ENCODE data around the gene CD300LB.
A peak's percentile ranks its signal among the peaks of the same experiment; 100 is the strongest.

The CD300LB gene

GRCh38 chr17:74547264-74547663 is 16.0 kb upstream of the CD300LB start:
- DNase-seq (ENCODE audit: insufficient read length) (no peak), FAIRE-seq (no peak)
- TF ChIP-seq POLR2A (IDR thresholded peaks at IDR 0.05; ENCODE audit: low read depth, low read length) (no peak), POLR2AphosphoS5 (IDR thresholded peaks at IDR 0.05; ENCODE audit: low read depth, low read length) (no peak), TAF1 (IDR thresholded peaks at IDR 0.05; ENCODE audit: borderline replicate concordance, low read depth, low read length) (no peak)

- FAIRE-seq (no peak), DNase-seq (ENCODE audit: insufficient read length) (no peak)
- TF ChIP-seq POLR2A (IDR thresholded peaks at IDR 0.05; ENCODE audit: low read depth, low read length) = no peak
- TF ChIP-seq TAF1 (IDR thresholded peaks at IDR 0.05; ENCODE audit: borderline replicate concordance, low read depth, low read length) = no peak
Observed at GRCh38 chr17:74546586-74546985, 15.3 kb upstream of the CD300LB start.

- FAIRE-seq (no peak), DNase-seq (ENCODE audit: insufficient read length) (no peak)
- TF ChIP-seq TAF1 (IDR thresholded peaks at IDR 0.05; ENCODE audit: borderline replicate concordance, low read depth, low read length) (no peak), POLR2A (IDR thresholded peaks at IDR 0.05; ENCODE audit: low read depth, low read length) (no peak), POLR2AphosphoS5 (IDR thresholded peaks at IDR 0.05; ENCODE audit: low read depth, low read length) (no peak)
Observed at GRCh38 chr17:74545843-74546230, 14.6 kb upstream of the CD300LB start, which contains the start of gene CD300C. TSS of gene CD300C (minus strand) at chr17:74546115. CDS start at chr17:74545782, 333 bp downstream.

- DNase-seq (ENCODE audit: insufficient read length) (no peak), FAIRE-seq (peak; percentile 17)
- no peak; the same call in 1 of the 2 replicates for TF ChIP-seq POLR2AphosphoS5 (IDR thresholded peaks at IDR 0.05; ENCODE audit: low read depth, low read length)
- no peak for TF ChIP-seq TAF1 (IDR thresholded peaks at IDR 0.05; ENCODE audit: borderline replicate concordance, low read depth, low read length)
- TF ChIP-seq POLR2A (IDR thresholded peaks at IDR 0.05; ENCODE audit: low read depth, low read length) = no peak
Observed at GRCh38 chr17:74544991-74545842, 13.9 kb upstream of the CD300LB start.

GRCh38 chr17:74543891-74544760 is 12.9 kb upstream of the CD300LB start:
- no peak for FAIRE-seq
- no peak for DNase-seq (ENCODE audit: insufficient read length)
- TF ChIP-seq TAF1 (IDR thresholded peaks at IDR 0.05; ENCODE audit: borderline replicate concordance, low read depth, low read length) (no peak), POLR2A (IDR thresholded peaks at IDR 0.05; ENCODE audit: low read depth, low read length) (no peak), POLR2AphosphoS5 (IDR thresholded peaks at IDR 0.05; ENCODE audit: low read depth, low read length) (no peak)

GRCh38 chr17:74543406-74543805 is 12.1 kb upstream of the CD300LB start:
- TF ChIP-seq POLR2A (IDR thresholded peaks at IDR 0.05; ENCODE audit: low read depth, low read length) = no peak
- TF ChIP-seq TAF1 (IDR thresholded peaks at IDR 0.05; ENCODE audit: borderline replicate concordance, low read depth, low read length) = no peak
- TF ChIP-seq POLR2AphosphoS5 (IDR thresholded peaks at IDR 0.05; ENCODE audit: low read depth, low read length) = no peak
- DNase-seq (ENCODE audit: insufficient read length) = no peak
- FAIRE-seq = no peak

- FAIRE-seq = no peak
- TF ChIP-seq TAF1 (IDR thresholded peaks at IDR 0.05; ENCODE audit: borderline replicate concordance, low read depth, low read length) (no peak), POLR2A (IDR thresholded peaks at IDR 0.05; ENCODE audit: low read depth, low read length) (no peak), POLR2AphosphoS5 (IDR thresholded peaks at IDR 0.05; ENCODE audit: low read depth, low read length) (no peak)
- DNase-seq (ENCODE audit: insufficient read length) = no peak
Observed at GRCh38 chr17:74542727-74543383, 11.6 kb upstream of the CD300LB start.

- no peak for DNase-seq (ENCODE audit: insufficient read length)
- TF ChIP-seq POLR2AphosphoS5 (IDR thresholded peaks at IDR 0.05; ENCODE audit: low read depth, low read length) = no peak
- no peak for TF ChIP-seq TAF1 (IDR thresholded peaks at IDR 0.05; ENCODE audit: borderline replicate concordance, low read depth, low read length)
- TF ChIP-seq POLR2A (IDR thresholded peaks at IDR 0.05; ENCODE audit: low read depth, low read length) = no peak
- no peak for FAIRE-seq
Observed at GRCh38 chr17:74542166-74542565, 10.9 kb upstream of the CD300LB start.

- DNase-seq (ENCODE audit: insufficient read length) = no peak
- FAIRE-seq = no peak
Observed at GRCh38 chr17:74541176-74542111, 10.2 kb upstream of the CD300LB start.

GRCh38 chr17:74539281-74539820 is 8.1 kb upstream of the CD300LB start:
- no peak for TF ChIP-seq TAF1 (IDR thresholded peaks at IDR 0.05; ENCODE audit: borderline replicate concordance, low read depth, low read length)
- no peak for TF ChIP-seq POLR2A (IDR thresholded peaks at IDR 0.05; ENCODE audit: low read depth, low read length)
- TF ChIP-seq POLR2AphosphoS5 (IDR thresholded peaks at IDR 0.05; ENCODE audit: low read depth, low read length) = no peak
- DNase-seq (ENCODE audit: insufficient read length) (no peak), FAIRE-seq (no peak)

More at GRCh38 chr17:74541176-74542111, 10.2 kb upstream of the CD300LB start:
- TF ChIP-seq POLR2A (IDR thresholded peaks at IDR 0.05; ENCODE audit: low read depth, low read length) (no peak), POLR2AphosphoS5 (IDR thresholded peaks at IDR 0.05; ENCODE audit: low read depth, low read length) (no peak), TAF1 (IDR thresholded peaks at IDR 0.05; ENCODE audit: borderline replicate concordance, low read depth, low read length) (no peak)

Measured in GM12892 (cell line).